Tibial nerve (tissue), 4 donors: ENCODE data around the gene CDCA8.

Experiments used
- EP300 ChIP-seq, 2 donors: sonication (generic); formaldehyde crosslinking; IDR thresholded peaks; one replicate each; pipeline ENCODE4 v1.6.1; 2017; ENCODE audit warnings: antibody characterized with exemption in 2 of 2, mild to moderate bottlenecking in 1 of 2
- POLR2A ChIP-seq, 2 donors: fragments of 450-650 bp; IDR thresholded peaks; one replicate each; pipeline ENCODE4 v1.6.1; 2017; ENCODE audit warnings: antibody characterized with exemption in 2 of 2, mild to moderate bottlenecking in 2 of 2, moderate library complexity in 2 of 2
- TF ChIP-seq, protein P1 (sequence below), 5 experiments: fragments of 200-600 bp in 3 of 5; fragments of 450-650 bp in 2 of 5; sonication (generic) in 3 of 5; IDR thresholded peaks; one replicate each; pipeline ENCODE4 v1.5.1; 2016 to 2019; ENCODE audit warnings: antibody characterized with exemption in 5 of 5, mild to moderate bottlenecking in 3 of 5, moderate library complexity in 2 of 5

DNA sequence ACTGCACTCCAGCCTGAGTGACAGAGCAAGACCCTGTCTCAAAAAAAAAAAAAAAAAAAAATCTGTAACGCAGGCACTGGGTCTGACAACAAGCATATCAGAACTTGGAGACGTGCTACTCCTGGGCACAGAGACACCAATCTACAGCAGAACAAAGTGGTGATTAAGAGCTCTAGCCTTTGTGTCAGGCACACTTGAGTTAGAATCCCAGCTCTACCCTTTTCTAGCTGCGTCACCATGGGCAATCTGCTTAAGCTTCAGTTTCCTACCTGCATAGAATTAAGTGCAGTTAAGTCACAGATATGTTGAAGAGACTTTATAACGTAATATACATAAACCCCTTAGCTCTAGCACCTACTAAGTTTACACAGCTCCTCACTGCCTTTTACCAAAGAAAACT lies 3.4 kb upstream of the CDCA8 start:
- TF ChIP-seq, protein P1, sequence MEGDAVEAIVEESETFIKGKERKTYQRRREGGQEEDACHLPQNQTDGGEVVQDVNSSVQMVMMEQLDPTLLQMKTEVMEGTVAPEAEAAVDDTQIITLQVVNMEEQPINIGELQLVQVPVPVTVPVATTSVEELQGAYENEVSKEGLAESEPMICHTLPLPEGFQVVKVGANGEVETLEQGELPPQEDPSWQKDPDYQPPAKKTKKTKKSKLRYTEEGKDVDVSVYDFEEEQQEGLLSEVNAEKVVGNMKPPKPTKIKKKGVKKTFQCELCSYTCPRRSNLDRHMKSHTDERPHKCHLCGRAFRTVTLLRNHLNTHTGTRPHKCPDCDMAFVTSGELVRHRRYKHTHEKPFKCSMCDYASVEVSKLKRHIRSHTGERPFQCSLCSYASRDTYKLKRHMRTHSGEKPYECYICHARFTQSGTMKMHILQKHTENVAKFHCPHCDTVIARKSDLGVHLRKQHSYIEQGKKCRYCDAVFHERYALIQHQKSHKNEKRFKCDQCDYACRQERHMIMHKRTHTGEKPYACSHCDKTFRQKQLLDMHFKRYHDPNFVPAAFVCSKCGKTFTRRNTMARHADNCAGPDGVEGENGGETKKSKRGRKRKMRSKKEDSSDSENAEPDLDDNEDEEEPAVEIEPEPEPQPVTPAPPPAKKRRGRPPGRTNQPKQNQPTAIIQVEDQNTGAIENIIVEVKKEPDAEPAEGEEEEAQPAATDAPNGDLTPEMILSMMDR (IDR thresholded peaks at IDR 0.05): no peak
- TF ChIP-seq POLR2A (IDR thresholded peaks at IDR 0.05): no peak
- TF ChIP-seq EP300 (IDR thresholded peaks at IDR 0.05): no peak
